Smooth muscle cell (in vitro differentiated cells): Measurements from ENCODE around the gene PPP2R5C. TPM values are rescaled to one million over a fixed set of nuclear protein-coding genes. Genes with fewer than 3 reads are reported as not detected.

ENCODE experiments used
- DNase-seq: peaks from one replicate; lab custom pipeline; 2025; ENCODE audit not compliant: unreplicated experiment; lab: John Stamatoyannopoulos, UW
- H2AFZ ChIP-seq: fragments of 200-600 bp; sonication (generic); 2 replicates; pipeline ENCODE4 v1.6.0; 2016; ENCODE audit warnings: antibody characterized with exemption, low read depth, mild to moderate bottlenecking
- H3F3A ChIP-seq: fragments of 200-600 bp; sonication (generic); 2 replicates; pipeline ENCODE4 v1.6.0; 2017; ENCODE audit warnings: antibody characterized with exemption, low read depth
- H3K27ac ChIP-seq: fragments of 200-600 bp; sonication (generic); 2 replicates; pipeline ENCODE4 v1.5.1; 2016; ENCODE audit warnings: low read depth, mild to moderate bottlenecking
- H3K27me3 ChIP-seq: fragments of 200-600 bp; sonication (generic); 2 replicates; pipeline ENCODE4 v1.6.1; 2016; ENCODE audit warnings: low read depth, mild to moderate bottlenecking
- H3K36me3 ChIP-seq: fragments of 200-600 bp; sonication (generic); 2 replicates; pipeline ENCODE4 v1.5.1; 2016; ENCODE audit warnings: low read depth
- H3K4me1 ChIP-seq: fragments of 200-600 bp; sonication (generic); 2 replicates; pipeline ENCODE4 v1.5.1; 2016; ENCODE audit warnings: low read depth
- H3K4me2 ChIP-seq: fragments of 200-600 bp; sonication (generic); 2 replicates; pipeline ENCODE4 v1.6.0; 2016; ENCODE audit warnings: mild to moderate bottlenecking
- H3K4me3 ChIP-seq: fragments of 200-600 bp; sonication (generic); 2 replicates; pipeline ENCODE4 v1.5.1; 2016; ENCODE audit warnings: mild to moderate bottlenecking
- H3K79me2 ChIP-seq: fragments of 200-600 bp; sonication (generic); 2 replicates; pipeline ENCODE4 v1.6.0; 2016; ENCODE audit warnings: low read depth, mild to moderate bottlenecking
- H3K9ac ChIP-seq: fragments of 200-600 bp; sonication (generic); 2 replicates; pipeline ENCODE4 v1.6.0; 2016; ENCODE audit warnings: low read depth
- H3K9me3 ChIP-seq: fragments of 200-600 bp; sonication (generic); replicated peaks from 2 replicates; pipeline ENCODE4 v1.5.1; 2016; ENCODE audit warnings: low read depth
- H4K20me1 ChIP-seq: fragments of 200-600 bp; sonication (generic); 2 replicates; pipeline ENCODE4 v1.6.0; 2016; ENCODE audit warnings: low read depth
- CTCF ChIP-seq: fragments of 200-600 bp; sonication (generic); IDR thresholded peaks from 2 replicates; pipeline ENCODE4 v1.5.1; 2017; ENCODE audit warnings: borderline replicate concordance, mild to moderate bottlenecking, antibody characterized with exemption; ENCODE audit not compliant: insufficient read depth, poor library complexity, severe bottlenecking
- WGBS: methylation state at CpG from one replicate; pipeline ENCODE4 v1.1.7; 2016; ENCODE audit warnings: low lambda C conversion rate; 5-methylcytosine and 5-hydroxymethylcytosine counted together
- polyA plus RNA-seq: library from polyadenylated mRNA; unstranded; fragments of >200 nt; fragmentation: Nextera tagmentation; extraction: Ambion mirVana; gene quantifications from 2 replicates; pipeline ENCODE4 v1.2.1, GENCODE V29; 2016
- total RNA-seq: library from RNA; depleted of rRNA; stranded (reverse); fragments of >200 nt; gene quantifications from 2 replicates; pipeline ENCODE4 v1.2.3, GENCODE V29; 2014

Gene PPP2R5C
- total and polyA plus RNA-seq, 2 experiments from 2014 or later = 63.6 to 92.7 TPM

- Histone ChIP-seq H3K9me3 (no peaks in the 10 kb centered on the region), H3K27ac (no peak overlapping the region), H3F3A (no peaks in the 10 kb centered on the region), H4K20me1 (peaks cover 100% of the 10 kb centered on the region), H3K79me2 (peaks cover 57% of the 10 kb centered on the region), H3K27me3 (no peaks in the 10 kb centered on the region), H3K4me3 (no peak overlapping the region), H2AFZ (no peak overlapping the region), H3K9ac (no peak overlapping the region), H3K4me1 (no peaks in the 10 kb centered on the region), H3K4me2 (peak overlapping the region; percentile 8), H3K36me3 (no peaks in the 10 kb centered on the region)
- WGBS = 66% methylated on average over 8 of the region's 8 CpGs
- no peak for TF ChIP-seq CTCF
- no peak for DNase-seq
Observed at GRCh38 chr14:101875727-101876554, 114.4 kb downstream of the PPP2R5C start.

GRCh38 chr14:101876555-101876938 is 115.0 kb downstream of the PPP2R5C start:
- Histone ChIP-seq H3K36me3 (no peaks in the 10 kb centered on the region), H3F3A (no peaks in the 10 kb centered on the region), H3K79me2 (peaks cover 53% of the 10 kb centered on the region), H3K4me1 (no peaks in the 10 kb centered on the region), H3K27ac (no peak overlapping the region), H3K4me2 (no peak overlapping the region), H4K20me1 (peaks cover 100% of the 10 kb centered on the region), H3K9me3 (no peaks in the 10 kb centered on the region), H3K4me3 (no peak overlapping the region), H3K9ac (no peak overlapping the region), H2AFZ (no peak overlapping the region), H3K27me3 (no peaks in the 10 kb centered on the region)
- no peak for TF ChIP-seq CTCF
- no peak for DNase-seq
- WGBS = 86% methylated on average over 8 of the region's 8 CpGs

- 86% methylated on average over 7 of the region's 7 CpGs for WGBS
- no peak overlapping the region for H3K4me2 ChIP-seq
Observed at GRCh38 chr14:101877766-101878165, 116.3 kb downstream of the PPP2R5C start.

More at GRCh38 chr14:101877766-101878165, 116.3 kb downstream of the PPP2R5C start:
- H2AFZ ChIP-seq = no peak overlapping the region
- peaks cover 100% of the 10 kb centered on the region for H4K20me1 ChIP-seq
- H3K9me3 ChIP-seq = no peaks in the 10 kb centered on the region
- no peaks in the 10 kb centered on the region for H3K27me3 ChIP-seq
- no peaks in the 10 kb centered on the region for H3F3A ChIP-seq
- DNase-seq = no peak
- no peaks in the 10 kb centered on the region for H3K36me3 ChIP-seq
- H3K9ac ChIP-seq = no peak overlapping the region
- TF ChIP-seq CTCF = no peak
- no peaks in the 10 kb centered on the region for H3K4me1 ChIP-seq
- H3K4me3 ChIP-seq = no peak overlapping the region
- peaks cover 40% of the 10 kb centered on the region for H3K79me2 ChIP-seq
- H3K27ac ChIP-seq = no peak overlapping the region
